Gastroesophageal sphincter (tissue), 4 donors: ENCODE measurements around the gene GSX2. TPM values are rescaled to one million over a fixed set of nuclear protein-coding genes. Genes with fewer than 3 reads are reported as not detected.

ENCODE experiments used
- ATAC-seq: fragments of 150-250 bp; one replicate; pipeline ENCODE4 v1.9.1; 2016; ENCODE audit warnings: mild to moderate bottlenecking, moderate library complexity
- H3K27ac ChIP-seq, 4 donors: fragments of 200-600 bp; sonication (generic) in 3 of 4; 1 replicate in 3 of 4; 2 replicates in 1 of 4; pipeline ENCODE4 v1.5.1; 2016 to 2019
- H3K27me3 ChIP-seq: fragments of 200-600 bp; sonication (generic); one replicate; pipeline ENCODE4 v1.5.1; 2019
- H3K36me3 ChIP-seq, 2 donors: fragments of 200-600 bp; sonication (generic); one replicate each; pipeline ENCODE4 v1.5.1; 2019; ENCODE audit warnings: control low read depth in 1 of 2
- H3K4me1 ChIP-seq, 3 donors: fragments of 200-600 bp; sonication (generic); 1 replicate in 2 of 3; 2 replicates in 1 of 3; pipeline ENCODE4 v1.5.1; 2016 to 2019; ENCODE audit warnings: control low read depth in 2 of 3
- H3K4me3 ChIP-seq, 2 donors: fragments of 200-600 bp; sonication (generic); one replicate each; pipeline ENCODE4 v1.5.1; 2019; ENCODE audit warnings: mild to moderate bottlenecking in 1 of 2, moderate library complexity in 1 of 2
- H3K9me3 ChIP-seq, 3 donors: fragments of 200-600 bp; sonication (generic); one replicate each; pipeline ENCODE4 v1.5.1; 2017 to 2019; ENCODE audit warnings: control low read depth in 2 of 3
- CTCF ChIP-seq, 4 experiments: fragments of 200-600 bp in 2 of 4; fragments of 450-650 bp in 2 of 4; sonication (generic) in 1 of 4; IDR thresholded peaks; one replicate each; pipeline ENCODE4 v1.5.1; 2017 to 2019; ENCODE audit warnings: antibody characterized with exemption in 4 of 4, mild to moderate bottlenecking in 2 of 4, moderate library complexity in 2 of 4
- EP300 ChIP-seq: sonication (generic); formaldehyde crosslinking; IDR thresholded peaks from one replicate; pipeline ENCODE4 v1.6.1; 2017; ENCODE audit warnings: antibody characterized with exemption, mild to moderate bottlenecking
- POLR2A ChIP-seq, 2 donors: fragments of 450-650 bp; IDR thresholded peaks; one replicate each; pipeline ENCODE4 v1.6.1; 2017; ENCODE audit warnings: antibody characterized with exemption in 2 of 2, mild to moderate bottlenecking in 2 of 2, moderate library complexity in 1 of 2
- POLR2AphosphoS5 ChIP-seq: sonication (generic); formaldehyde crosslinking; IDR thresholded peaks from one replicate; pipeline ENCODE4 v1.6.1; 2017; ENCODE audit warnings: antibody characterized with exemption
- WGBS, 2 donors: methylation state at CpG; one replicate each; pipeline ENCODE4 v1.1.5; 2018; ENCODE audit warnings: low coverage in 1 of 2; 5-methylcytosine and 5-hydroxymethylcytosine counted together
- total RNA-seq, 4 donors: library from RNA; depleted of rRNA; stranded (reverse); fragments of >200 nt; gene quantifications; one replicate each; pipeline ENCODE4 v1.1.0, GENCODE V29; 2016

GSX2 gene
- total RNA-seq, 4 donors from 2014 or later = not detected

GRCh38 chr4:54065282-54066087 is 34.5 kb upstream of the GSX2 start:
- TF ChIP-seq EP300 (no peak), POLR2AphosphoS5 (peak; percentile 26), POLR2A (IDR thresholded peaks at IDR 0.05) (no peak), CTCF (IDR thresholded peaks at IDR 0.05) (no peak)
- Histone ChIP-seq H3K4me1 (peaks cover 20 to 47% (median 24%) of the 10 kb centered on the region in 3 donors), H3K4me3 (peak overlapping the region; percentile 83 to 93), H3K27me3 (no peaks in the 10 kb centered on the region), H3K36me3 (no peaks in the 10 kb centered on the region), H3K9me3 (no peaks in the 10 kb centered on the region), H3K27ac (peak overlapping the region; percentile 36 to 89 (median 88))
- whole genome bisulfite sequencing, 2 donors = 50 to 57% methylated on average over 4 to 6 of the region's 6 CpGs
- ATAC-seq = no peak

GRCh38 chr4:54066088-54066415 is 33.9 kb upstream of the GSX2 start:
- no peak overlapping the region for H3K4me3 ChIP-seq
- no peaks in the 10 kb centered on the region for H3K27me3 ChIP-seq
- no peak for ATAC-seq
- WGBS, 2 donors = 96 to 100% methylated on average over 2 of the region's 2 CpGs
- H3K36me3 ChIP-seq = no peaks in the 10 kb centered on the region
- H3K27ac ChIP-seq = peak overlapping the region in 3 of 4 donors; percentile 87 to 89 (median 89)
- no peaks in the 10 kb centered on the region for H3K9me3 ChIP-seq
- H3K4me1 ChIP-seq = peaks cover 20 to 42% (median 22%) of the 10 kb centered on the region in 3 donors
- TF ChIP-seq POLR2A (IDR thresholded peaks at IDR 0.05) = no peak
- no peak for TF ChIP-seq CTCF (IDR thresholded peaks at IDR 0.05)
- TF ChIP-seq POLR2AphosphoS5 = no peak
- no peak for TF ChIP-seq EP300

- TF ChIP-seq CTCF (IDR thresholded peaks at IDR 0.05) (no peak), POLR2AphosphoS5 (no peak), POLR2A (IDR thresholded peaks at IDR 0.05) (no peak), EP300 (no peak)
- peak overlapping the region in 3 of 4 donors; percentile 87 to 89 (median 89) for H3K27ac ChIP-seq
- peaks cover 16 to 35% (median 20%) of the 10 kb centered on the region in 3 donors for H3K4me1 ChIP-seq
- ATAC-seq = no peak
- H3K27me3 ChIP-seq = no peaks in the 10 kb centered on the region
- H3K9me3 ChIP-seq = no peaks in the 10 kb centered on the region
- no peak overlapping the region for H3K4me3 ChIP-seq
- no peaks in the 10 kb centered on the region for H3K36me3 ChIP-seq
- WGBS, 2 donors = 55% methylated on average over 2 of the region's 2 CpGs; no CpG with 5 or more reads in 1 of the 2 donors
Observed at GRCh38 chr4:54066718-54067129, 33.2 kb upstream of the GSX2 start.

GRCh38 chr4:54067166-54067565 is 32.8 kb upstream of the GSX2 start:
- 35 to 51% methylated on average over 2 to 5 of the region's 5 CpGs for WGBS, 2 donors
- no peaks in the 10 kb centered on the region for H3K36me3 ChIP-seq
- TF ChIP-seq CTCF (IDR thresholded peaks at IDR 0.05) (no peak), EP300 (no peak), POLR2AphosphoS5 (no peak), POLR2A (IDR thresholded peaks at IDR 0.05) (no peak)
- no peaks in the 10 kb centered on the region for H3K9me3 ChIP-seq
- H3K4me1 ChIP-seq = peaks cover 12 to 30% (median 20%) of the 10 kb centered on the region in 3 donors
- peak overlapping the region in 3 of 4 donors; percentile 87 to 89 (median 89) for H3K27ac ChIP-seq
- H3K4me3 ChIP-seq = no peak overlapping the region
- peak; percentile 24 for ATAC-seq
- no peaks in the 10 kb centered on the region for H3K27me3 ChIP-seq
